Endodermal cell (in vitro differentiated cells): ENCODE results near the gene SELENOP. TPM values are rescaled to one million over a fixed set of nuclear protein-coding genes. Genes with fewer than 3 reads are reported as not detected.
"Not testable (repeated sequence)": the region's sequence is repeated elsewhere in the genome, so short reads cannot be mapped to it uniquely, and the experiment has no call there.

ENCODE experiments used
- DNase-seq: peaks from one replicate; pipeline ENCODE4 v3.0.0-alpha.2; 2017
- H3K27ac ChIP-seq: 2 replicates; pipeline ENCODE4 v1.5.1; 2013; ENCODE audit warnings: mild to moderate bottlenecking, low read depth, low read length, moderate library complexity
- H3K27me3 ChIP-seq: 2 replicates; pipeline ENCODE4 v1.6.1; 2013; ENCODE audit warnings: mild to moderate bottlenecking, low read length, moderate library complexity; ENCODE audit not compliant: insufficient read depth, control insufficient read depth, poor library complexity, severe bottlenecking
- H3K36me3 ChIP-seq: 2 replicates; pipeline ENCODE4 v1.7.0; 2013; ENCODE audit warnings: mild to moderate bottlenecking, low read length, moderate library complexity; ENCODE audit not compliant: control insufficient read depth, insufficient read depth
- H3K4me1 ChIP-seq: one replicate; pipeline ENCODE4 v1.7.0; 2013; ENCODE audit warnings: low read length; ENCODE audit not compliant: control insufficient read depth, insufficient read depth
- H3K4me3 ChIP-seq: 2 replicates; pipeline ENCODE4 v1.5.1; 2013; ENCODE audit warnings: mild to moderate bottlenecking, low read length, moderate library complexity
- H3K9ac ChIP-seq: 2 replicates; pipeline ENCODE4 v1.6.1; 2013; ENCODE audit warnings: mild to moderate bottlenecking, low read length, moderate library complexity; ENCODE audit not compliant: poor library complexity, severe bottlenecking; ENCODE audit errors: extremely low read depth
- H3K9me3 ChIP-seq: 2 replicates; pipeline ENCODE4 v1.6.1; 2013; ENCODE audit warnings: mild to moderate bottlenecking, low read length, moderate library complexity; ENCODE audit not compliant: control insufficient read depth
- H3K27ac Mint-ChIP-seq: 2 replicates; pipeline ENCODE4 v1.8.0; 2020; ENCODE audit warnings: mixed read lengths
- H3K27me3 Mint-ChIP-seq: 2 replicates; pipeline ENCODE4 v1.8.0; 2021; ENCODE audit warnings: mild to moderate bottlenecking, mixed read lengths; ENCODE audit not compliant: insufficient read depth
- H3K36me3 Mint-ChIP-seq: 2 replicates; pipeline ENCODE4 v1.8.0; 2020; ENCODE audit warnings: low read depth, mixed read lengths
- H3K4me1 Mint-ChIP-seq: 2 replicates; pipeline ENCODE4 v1.8.0; 2020; ENCODE audit warnings: mixed read lengths
- H3K4me3 Mint-ChIP-seq: 2 replicates; pipeline ENCODE4 v1.8.0; 2020; ENCODE audit warnings: mild to moderate bottlenecking, moderate library complexity, mixed read lengths
- H3K9me3 Mint-ChIP-seq: 2 replicates; pipeline ENCODE4 v1.8.0; 2020; ENCODE audit warnings: mild to moderate bottlenecking, mixed read lengths
- WGBS, 2 experiments: methylation state at CpG; one replicate each; pipeline versions ENCODE4 v1.1.5 to v1.1.7; 2013; ENCODE audit warnings: missing lambda C conversion rate in 2 of 2, mixed read lengths in 1 of 2; ENCODE audit not compliant: insufficient coverage in 1 of 2, insufficient read length in 1 of 2; 5-methylcytosine and 5-hydroxymethylcytosine counted together
- total RNA-seq, 2 donors: library from RNA; stranded (reverse); fragmentation: NEBNext Ultra II Directional in 1 of 2; extraction: Animal tissue kit (Norgen Biotek cat#: 25700) in 1 of 2; gene quantifications; 2 replicates in 1 of 2; 3 replicates in 1 of 2; pipeline ENCODE4 v1.2.1, GENCODE V29; 2021
- TF ChIP-seq, protein P1 (sequence below): fragments of 200-600 bp; sonication (generic); conservative IDR thresholded peaks from 2 replicates; pipeline ENCODE4 v1.5.0; 2021; ENCODE audit warnings: antibody characterized with exemption, mild to moderate bottlenecking

Gene SELENOP
- total RNA-seq, 2 donors from 2014 or later = 79.8 to 121 TPM

DNA sequence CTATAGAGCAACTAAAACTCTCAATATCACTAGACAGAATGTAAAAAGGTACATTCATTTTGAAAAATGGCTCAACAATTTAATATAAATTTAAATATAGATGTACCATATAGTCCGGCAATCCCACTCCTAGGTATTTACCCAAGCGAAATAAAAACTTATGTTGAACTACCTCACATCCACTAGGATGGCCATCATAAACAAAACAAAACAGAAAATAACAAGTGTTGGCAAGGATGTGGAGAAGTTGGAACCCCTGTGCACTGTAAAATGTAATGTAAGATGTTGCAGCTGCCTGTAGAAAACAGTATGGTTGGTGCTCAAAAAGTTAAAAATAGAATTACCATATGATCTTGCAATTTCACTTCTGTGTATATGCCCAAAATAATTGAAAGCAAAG lies 36.9 kb upstream of the SELENOP start:
- H3K36me3 Mint-ChIP-seq = no peaks in the 10 kb centered on the region
- no peak overlapping the region for H3K4me3 Mint-ChIP-seq
- no peaks in the 10 kb centered on the region for H3K27me3 ChIP-seq
- no peak overlapping the region for H3K27ac Mint-ChIP-seq
- no peak overlapping the region for H3K27ac ChIP-seq
- H3K9me3 Mint-ChIP-seq = no peaks in the 10 kb centered on the region
- H3K9me3 ChIP-seq = no peaks in the 10 kb centered on the region
- H3K36me3 ChIP-seq = no peaks in the 10 kb centered on the region
- DNase-seq = no peak
- no peaks in the 10 kb centered on the region for H3K4me1 ChIP-seq
- peaks cover 1% of the 10 kb centered on the region for H3K4me1 Mint-ChIP-seq
- WGBS, 2 experiments = 100% methylated on average over 2 of the region's 2 CpGs; no CpG with 5 or more reads in 1 of the 2 experiments
- H3K9ac ChIP-seq = no peak overlapping the region
- H3K4me3 ChIP-seq = no peak overlapping the region
- no peaks in the 10 kb centered on the region for H3K27me3 Mint-ChIP-seq
- TF ChIP-seq, protein P1, sequence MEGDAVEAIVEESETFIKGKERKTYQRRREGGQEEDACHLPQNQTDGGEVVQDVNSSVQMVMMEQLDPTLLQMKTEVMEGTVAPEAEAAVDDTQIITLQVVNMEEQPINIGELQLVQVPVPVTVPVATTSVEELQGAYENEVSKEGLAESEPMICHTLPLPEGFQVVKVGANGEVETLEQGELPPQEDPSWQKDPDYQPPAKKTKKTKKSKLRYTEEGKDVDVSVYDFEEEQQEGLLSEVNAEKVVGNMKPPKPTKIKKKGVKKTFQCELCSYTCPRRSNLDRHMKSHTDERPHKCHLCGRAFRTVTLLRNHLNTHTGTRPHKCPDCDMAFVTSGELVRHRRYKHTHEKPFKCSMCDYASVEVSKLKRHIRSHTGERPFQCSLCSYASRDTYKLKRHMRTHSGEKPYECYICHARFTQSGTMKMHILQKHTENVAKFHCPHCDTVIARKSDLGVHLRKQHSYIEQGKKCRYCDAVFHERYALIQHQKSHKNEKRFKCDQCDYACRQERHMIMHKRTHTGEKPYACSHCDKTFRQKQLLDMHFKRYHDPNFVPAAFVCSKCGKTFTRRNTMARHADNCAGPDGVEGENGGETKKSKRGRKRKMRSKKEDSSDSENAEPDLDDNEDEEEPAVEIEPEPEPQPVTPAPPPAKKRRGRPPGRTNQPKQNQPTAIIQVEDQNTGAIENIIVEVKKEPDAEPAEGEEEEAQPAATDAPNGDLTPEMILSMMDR = no peak

DNA sequence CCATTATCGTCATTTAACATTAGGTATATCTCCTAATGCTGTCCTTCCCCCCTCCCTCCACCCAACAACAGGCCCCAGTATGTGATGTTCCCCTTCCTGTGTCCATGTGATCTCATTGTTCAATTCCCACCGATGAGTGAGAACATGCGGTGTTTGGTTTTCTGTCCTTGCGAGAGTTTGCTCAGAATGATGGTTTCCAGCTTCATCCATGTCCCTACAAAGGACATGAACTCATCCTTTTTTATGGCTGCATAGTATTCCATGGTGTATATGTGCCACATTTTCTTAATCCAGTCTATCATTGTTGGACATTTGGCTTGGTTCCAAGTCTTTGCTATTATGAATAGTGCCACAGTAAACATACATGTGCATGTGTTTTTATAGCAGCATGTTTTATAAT lies 32.7 kb upstream of the SELENOP start:
- not testable (repeated sequence) for H3K9me3 ChIP-seq, H3K4me1 Mint-ChIP-seq, H3K27me3 ChIP-seq, H3K4me3 ChIP-seq, H3K9ac ChIP-seq, H3K9me3 Mint-ChIP-seq, H3K27ac ChIP-seq, H3K27ac Mint-ChIP-seq, H3K36me3 ChIP-seq, H3K27me3 Mint-ChIP-seq, H3K4me1 ChIP-seq, DNase-seq, H3K36me3 Mint-ChIP-seq, H3K4me3 Mint-ChIP-seq
- WGBS, 2 experiments = 70 to 92% methylated on average over 2 of the region's 4 CpGs

DNA sequence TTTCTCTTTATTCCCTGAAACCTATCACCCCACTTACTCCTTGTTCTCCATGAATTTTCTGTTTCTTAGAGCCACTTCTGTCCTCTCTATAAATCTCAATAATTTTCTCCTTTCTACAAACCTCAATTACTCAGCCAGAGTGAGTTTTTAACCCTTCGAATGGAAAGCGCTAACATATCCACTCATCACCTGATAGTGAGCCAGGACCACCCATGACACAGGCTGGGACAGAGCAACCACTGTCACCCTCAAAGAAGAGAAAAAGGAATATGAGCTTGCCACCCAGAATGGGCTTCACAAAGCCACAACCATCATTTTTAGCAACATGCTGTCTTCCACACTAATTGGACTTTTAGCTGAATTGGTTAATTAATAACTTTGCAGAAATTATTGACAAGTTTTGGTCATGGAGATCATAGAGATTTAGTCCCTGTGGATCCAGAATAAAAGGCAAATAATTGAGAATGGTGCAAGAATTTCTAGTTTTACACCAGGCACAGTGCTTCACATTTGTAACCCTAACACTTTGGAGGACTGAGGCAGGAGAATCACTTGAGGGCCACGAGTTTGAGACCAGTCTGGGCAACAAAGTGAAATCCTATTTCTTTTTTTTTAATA lies 32.1 kb upstream of the SELENOP start:
- Mint-ChIP-seq H3K9me3 (no peaks in the 10 kb centered on the region), H3K4me1 (no peaks in the 10 kb centered on the region), H3K27ac (no peak overlapping the region), H3K36me3 (no peaks in the 10 kb centered on the region), H3K27me3 (no peaks in the 10 kb centered on the region), H3K4me3 (no peak overlapping the region)
- H3K27me3 ChIP-seq = no peaks in the 10 kb centered on the region
- no peak overlapping the region for H3K27ac ChIP-seq
- H3K36me3 ChIP-seq = no peaks in the 10 kb centered on the region
- DNase-seq = no peak
- TF ChIP-seq, protein P1 = no peak
- no peaks in the 10 kb centered on the region for H3K9me3 ChIP-seq
- WGBS, 2 experiments = 95 to 100% methylated on average over 1 to 3 of the region's 3 CpGs
- H3K9ac ChIP-seq = no peak overlapping the region
- H3K4me1 ChIP-seq = no peaks in the 10 kb centered on the region
- H3K4me3 ChIP-seq = no peak overlapping the region
